ENCODE results near the gene LAIR2. TPM values are rescaled to one million over a fixed set of nuclear protein-coding genes. Genes with fewer than 3 reads are reported as not detected.

Gene LAIR2
- total and polyA plus RNA-seq, 2 experiments from 2014 or later = not detected

GRCh38 chr19:54515156-54515555 is 12.5 kb downstream of the LAIR2 start:
- Histone ChIP-seq H3K27me3 (no peaks in the 10 kb centered on the region), H3K79me2 (no peaks in the 10 kb centered on the region), H3K4me1 (ENCODE audit: insufficient read depth) (no peaks in the 10 kb centered on the region), H4K20me1 (ENCODE audit: insufficient read depth, poor library complexity, severe bottlenecking) (no peaks in the 10 kb centered on the region), H3K4me3 (no peak overlapping the region), H3K9me3 (ENCODE audit: low read depth) (no peaks in the 10 kb centered on the region), H3K9me2 (replicated peaks; ENCODE audit: insufficient read depth) (no peaks in the 10 kb centered on the region), H3K4me2 (no peak overlapping the region), H3K36me3 (replicated peaks; ENCODE audit: insufficient read depth, low read depth) (no peaks in the 10 kb centered on the region), H2AFZ (no peak overlapping the region), H3K27ac (no peak overlapping the region)
- WGBS (ENCODE audit: low lambda C conversion rate, missing lambda C conversion rate) = 25% methylated on average over 3 of the region's 3 CpGs
- TF ChIP-seq EZH2phosphoT487 (IDR thresholded peaks at IDR 0.05; ENCODE audit: low read depth, severe bottlenecking, unreplicated experiment) (no peak), CTCF (IDR thresholded peaks at IDR 0.05; ENCODE audit: poor library complexity) (no peak), EZH2 (IDR thresholded peaks at IDR 0.05; ENCODE audit: borderline replicate concordance) (no peak)
- no peak for DNase-seq (ENCODE audit: low spot score)

GRCh38 chr19:54517483-54517882 is 14.9 kb downstream of the LAIR2 start:
- no peak overlapping the region for H3K4me2 ChIP-seq
- H3K27ac ChIP-seq = no peak overlapping the region
- H3K79me2 ChIP-seq = no peaks in the 10 kb centered on the region
- H3K27me3 ChIP-seq = no peaks in the 10 kb centered on the region
- no peaks in the 10 kb centered on the region for H3K9me3 ChIP-seq (ENCODE audit: low read depth)
- peak; percentile 41 for DNase-seq (ENCODE audit: low spot score)
- no peaks in the 10 kb centered on the region for H4K20me1 ChIP-seq (ENCODE audit: insufficient read depth, poor library complexity, severe bottlenecking)
- H2AFZ ChIP-seq = no peak overlapping the region
- no peaks in the 10 kb centered on the region for H3K9me2 ChIP-seq (replicated peaks; ENCODE audit: insufficient read depth)
- WGBS (ENCODE audit: low lambda C conversion rate, missing lambda C conversion rate) = 27% methylated on average over 4 of the region's 4 CpGs
- H3K36me3 ChIP-seq (replicated peaks; ENCODE audit: insufficient read depth, low read depth) = no peaks in the 10 kb centered on the region
- H3K4me1 ChIP-seq (ENCODE audit: insufficient read depth) = no peaks in the 10 kb centered on the region
- no peak for TF ChIP-seq EZH2 (IDR thresholded peaks at IDR 0.05; ENCODE audit: borderline replicate concordance)
- TF ChIP-seq EZH2phosphoT487 (IDR thresholded peaks at IDR 0.05; ENCODE audit: low read depth, severe bottlenecking, unreplicated experiment) = no peak
- no peak for TF ChIP-seq CTCF (IDR thresholded peaks at IDR 0.05; ENCODE audit: poor library complexity)
- H3K4me3 ChIP-seq = no peak overlapping the region

- no peaks in the 10 kb centered on the region for H3K9me2 ChIP-seq (replicated peaks; ENCODE audit: insufficient read depth)
- TF ChIP-seq EZH2 (IDR thresholded peaks at IDR 0.05; ENCODE audit: borderline replicate concordance) (no peak), EZH2phosphoT487 (IDR thresholded peaks at IDR 0.05; ENCODE audit: low read depth, severe bottlenecking, unreplicated experiment) (no peak), CTCF (IDR thresholded peaks at IDR 0.05; ENCODE audit: poor library complexity) (no peak)
- WGBS (ENCODE audit: low lambda C conversion rate, missing lambda C conversion rate) = 89% methylated on average over 5 of the region's 5 CpGs
- H2AFZ ChIP-seq = no peak overlapping the region
- H4K20me1 ChIP-seq (ENCODE audit: insufficient read depth, poor library complexity, severe bottlenecking) = no peaks in the 10 kb centered on the region
- no peaks in the 10 kb centered on the region for H3K27me3 ChIP-seq
- H3K27ac ChIP-seq = no peak overlapping the region
- H3K4me1 ChIP-seq (ENCODE audit: insufficient read depth) = no peaks in the 10 kb centered on the region
- H3K4me3 ChIP-seq = no peak overlapping the region
- H3K4me2 ChIP-seq = no peak overlapping the region
- no peak for DNase-seq (ENCODE audit: low spot score)
- no peaks in the 10 kb centered on the region for H3K9me3 ChIP-seq (ENCODE audit: low read depth)
- no peaks in the 10 kb centered on the region for H3K36me3 ChIP-seq (replicated peaks; ENCODE audit: insufficient read depth, low read depth)
- no peaks in the 10 kb centered on the region for H3K79me2 ChIP-seq
These were observed 16.2 kb downstream of the LAIR2 start for GRCh38 chr19:54518844-54519243.

All from hepatocyte (in vitro differentiated cells).